ENCODE measurements around the gene EIF4E2. TPM values are rescaled to one million over a fixed set of nuclear protein-coding genes. Genes with fewer than 3 reads are reported as not detected.

EIF4E2 gene
- total RNA-seq, 1 experiment from 2014 or later = 69.6 TPM

DNA sequence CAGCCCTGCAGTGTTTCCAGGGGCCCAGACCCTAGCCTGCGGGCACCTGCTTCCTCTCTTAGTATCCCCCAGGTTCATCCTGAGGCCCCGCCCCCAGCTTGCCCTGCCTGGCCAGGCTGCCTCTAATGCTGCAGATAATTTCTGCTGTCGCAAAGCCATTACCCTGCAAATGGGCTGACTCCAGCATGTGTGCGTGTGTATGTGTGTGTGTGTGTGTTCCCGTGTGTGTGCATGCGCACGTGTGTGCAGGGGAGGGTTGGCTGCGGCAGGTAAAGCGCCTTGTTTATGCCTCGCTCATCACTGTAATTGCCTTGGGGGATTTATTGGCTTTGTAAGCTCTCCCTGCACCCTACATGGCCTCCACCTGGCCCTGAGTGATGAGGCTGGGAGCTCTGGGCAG is 37.9 kb upstream of the EIF4E2 start:
- H3K4me2 ChIP-seq = no peak overlapping the region
- H3K4me3 ChIP-seq = no peak overlapping the region
- intact Hi-C loops (cut with micrococcal nuclease; ENCODE audit: unreplicated experiment) = no loop called here
- H3K4me1 ChIP-seq (replicated peaks; ENCODE audit: insufficient read depth) = no peaks in the 10 kb centered on the region
- H3K27ac ChIP-seq = no peak overlapping the region
- H3F3A ChIP-seq (ENCODE audit: insufficient read depth, low read depth) = no peaks in the 10 kb centered on the region; the same call in 1 of the 2 replicates
- POLR2A ChIA-PET (ENCODE audit: unreplicated experiment) = no interaction called here
- BruUV-seq (replicated peaks) = no TSS peak
- H3K36me3 ChIP-seq (ENCODE audit: low read depth) = no peaks in the 10 kb centered on the region
- H3K9me2 ChIP-seq (ENCODE audit: insufficient read depth) = no peaks in the 10 kb centered on the region
- 0 out of 2 replicates have a peak, but pooled peaks cover 12% of the 10 kb centered on the region for H3K27me3 ChIP-seq (ENCODE audit: insufficient read depth, low read depth)
- H4K20me1 ChIP-seq (ENCODE audit: insufficient read depth) = no peaks in the 10 kb centered on the region
- TF ChIP-seq, protein P1, sequence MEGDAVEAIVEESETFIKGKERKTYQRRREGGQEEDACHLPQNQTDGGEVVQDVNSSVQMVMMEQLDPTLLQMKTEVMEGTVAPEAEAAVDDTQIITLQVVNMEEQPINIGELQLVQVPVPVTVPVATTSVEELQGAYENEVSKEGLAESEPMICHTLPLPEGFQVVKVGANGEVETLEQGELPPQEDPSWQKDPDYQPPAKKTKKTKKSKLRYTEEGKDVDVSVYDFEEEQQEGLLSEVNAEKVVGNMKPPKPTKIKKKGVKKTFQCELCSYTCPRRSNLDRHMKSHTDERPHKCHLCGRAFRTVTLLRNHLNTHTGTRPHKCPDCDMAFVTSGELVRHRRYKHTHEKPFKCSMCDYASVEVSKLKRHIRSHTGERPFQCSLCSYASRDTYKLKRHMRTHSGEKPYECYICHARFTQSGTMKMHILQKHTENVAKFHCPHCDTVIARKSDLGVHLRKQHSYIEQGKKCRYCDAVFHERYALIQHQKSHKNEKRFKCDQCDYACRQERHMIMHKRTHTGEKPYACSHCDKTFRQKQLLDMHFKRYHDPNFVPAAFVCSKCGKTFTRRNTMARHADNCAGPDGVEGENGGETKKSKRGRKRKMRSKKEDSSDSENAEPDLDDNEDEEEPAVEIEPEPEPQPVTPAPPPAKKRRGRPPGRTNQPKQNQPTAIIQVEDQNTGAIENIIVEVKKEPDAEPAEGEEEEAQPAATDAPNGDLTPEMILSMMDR (conservative IDR thresholded peaks at IDR 0.05) = no peak
- no peak for TF ChIP-seq EZH2 (IDR thresholded peaks at IDR 0.05; ENCODE audit: low read depth)
- H3K79me2 ChIP-seq (ENCODE audit: low read depth) = no peaks in the 10 kb centered on the region
- DNase-seq = no peak
- no peak overlapping the region for H2AFZ ChIP-seq
- H3K9me3 ChIP-seq (ENCODE audit: insufficient read depth, low read depth) = no peaks in the 10 kb centered on the region
- CTCF ChIA-PET = no interaction called here

DNA sequence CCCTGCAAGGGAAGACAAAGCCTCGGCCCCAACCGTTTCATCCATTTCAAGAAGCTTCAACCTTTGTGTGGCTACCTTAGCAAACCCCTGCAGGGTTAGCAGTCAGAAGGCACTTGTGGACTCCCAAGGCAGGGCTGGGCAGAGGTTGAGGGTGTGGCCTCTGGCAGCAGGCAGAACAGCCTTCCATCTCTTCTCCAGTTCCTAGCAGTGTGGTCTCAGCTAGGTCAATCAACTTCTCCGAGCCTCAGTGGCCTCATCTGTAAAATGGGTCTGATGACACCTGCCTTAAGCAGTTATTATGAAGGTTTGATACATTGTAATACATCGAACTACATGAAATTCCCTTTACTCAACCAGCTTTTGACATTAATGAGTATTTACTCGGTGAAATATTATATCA is 37.1 kb upstream of the EIF4E2 start:
- intact Hi-C loops (cut with micrococcal nuclease; ENCODE audit: unreplicated experiment) = no loop called here
- no peaks in the 10 kb centered on the region for H3K9me2 ChIP-seq (ENCODE audit: insufficient read depth)
- no peak overlapping the region for H3K4me2 ChIP-seq
- no peak for DNase-seq
- POLR2A ChIA-PET (ENCODE audit: unreplicated experiment) = no interaction called here
- BruUV-seq (replicated peaks) = no TSS peak
- no peak overlapping the region for H3K4me3 ChIP-seq
- H3K27ac ChIP-seq = no peak overlapping the region
- no peak overlapping the region for H2AFZ ChIP-seq
- H3K4me1 ChIP-seq (replicated peaks; ENCODE audit: insufficient read depth) = no peaks in the 10 kb centered on the region
- no peaks in the 10 kb centered on the region for H3K36me3 ChIP-seq (ENCODE audit: low read depth)
- H3F3A ChIP-seq (ENCODE audit: insufficient read depth, low read depth) = no peaks in the 10 kb centered on the region; the same call in 1 of the 2 replicates
- H4K20me1 ChIP-seq (ENCODE audit: insufficient read depth) = no peaks in the 10 kb centered on the region
- no peak for TF ChIP-seq EZH2 (IDR thresholded peaks at IDR 0.05; ENCODE audit: low read depth)
- TF ChIP-seq, protein P1 (conservative IDR thresholded peaks at IDR 0.05) = no peak
- no peaks in the 10 kb centered on the region for H3K79me2 ChIP-seq (ENCODE audit: low read depth)
- H3K27me3 ChIP-seq (ENCODE audit: insufficient read depth, low read depth) = peaks cover 8% of the 10 kb centered on the region; the same call in 1 of the 2 replicates
- CTCF ChIA-PET = no interaction called here
- H3K9me3 ChIP-seq (ENCODE audit: insufficient read depth, low read depth) = no peaks in the 10 kb centered on the region

DNA sequence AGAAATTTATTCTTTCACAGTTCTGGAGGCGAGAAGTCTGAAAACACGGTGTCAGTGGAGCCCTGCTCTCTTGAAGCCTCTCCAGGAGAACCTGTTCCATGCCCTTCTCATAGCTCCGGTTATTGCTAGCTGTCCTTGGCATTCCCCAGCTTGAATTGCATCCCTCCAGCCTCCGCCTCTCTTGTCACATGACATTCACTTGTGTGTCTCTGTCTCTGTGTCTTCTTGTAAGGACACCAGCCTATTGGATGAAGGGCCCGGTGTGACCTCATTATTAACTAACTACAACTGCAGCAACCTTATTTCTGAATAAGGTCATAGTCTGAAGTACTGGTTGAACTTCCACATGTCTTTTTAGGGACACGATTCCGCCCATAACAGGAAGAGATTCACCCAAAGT is 34.9 kb upstream of the EIF4E2 start:
- BruUV-seq (replicated peaks) = no TSS peak
- Histone ChIP-seq H3F3A (ENCODE audit: insufficient read depth, low read depth) (no peaks in the 10 kb centered on the region), H3K27ac (no peak overlapping the region), H3K4me2 (no peak overlapping the region), H3K4me3 (no peak overlapping the region), H3K4me1 (replicated peaks; ENCODE audit: insufficient read depth) (no peaks in the 10 kb centered on the region), H4K20me1 (ENCODE audit: insufficient read depth) (no peaks in the 10 kb centered on the region), H3K9me2 (ENCODE audit: insufficient read depth) (no peaks in the 10 kb centered on the region), H3K27me3 (ENCODE audit: insufficient read depth, low read depth) (peaks cover 23% of the 10 kb centered on the region), H3K79me2 (ENCODE audit: low read depth) (no peaks in the 10 kb centered on the region), H3K36me3 (ENCODE audit: low read depth) (no peaks in the 10 kb centered on the region), H3K9me3 (ENCODE audit: insufficient read depth, low read depth) (no peaks in the 10 kb centered on the region), H2AFZ (no peak overlapping the region)
- intact Hi-C loops (cut with micrococcal nuclease; ENCODE audit: unreplicated experiment) = no loop called here
- TF ChIP-seq, protein P1 (conservative IDR thresholded peaks at IDR 0.05) = no peak
- TF ChIP-seq EZH2 (IDR thresholded peaks at IDR 0.05; ENCODE audit: low read depth) = no peak
- ChIA-PET POLR2A (ENCODE audit: unreplicated experiment) (no interaction called here), CTCF (no interaction called here)
- no peak for DNase-seq

Data from PC-9 (cell line).